Kasumi-1 (cell line): ENCODE data around the gene ENOX1.

ENCODE experiments used
- DNase-seq, 2 experiments: peaks; one replicate each; lab custom pipeline; 2025; lab: John Stamatoyannopoulos, UW

The ENOX1 gene

GRCh38 chr13:43546251-43546650 lies 240.5 kb downstream of the ENOX1 start:
- no peak for DNase-seq

- DNase-seq, result no peak
Observed at GRCh38 chr13:43545317-43545874, 241.4 kb downstream of the ENOX1 start.

GRCh38 chr13:43544631-43545030 lies 242.1 kb downstream of the ENOX1 start:
- no peak for DNase-seq

- DNase-seq, result no peak
Observed at GRCh38 chr13:43544011-43544410, 242.8 kb downstream of the ENOX1 start.

- DNase-seq, result no peak
Observed at GRCh38 chr13:43543331-43543730, 243.4 kb downstream of the ENOX1 start.

- DNase-seq, result no peak
Observed at GRCh38 chr13:43537124-43537523, 249.6 kb downstream of the ENOX1 start.

GRCh38 chr13:43529796-43530195 lies 257.0 kb downstream of the ENOX1 start:
- no peak for DNase-seq

- DNase-seq, result no peak
Observed at GRCh38 chr13:43528992-43529391, 257.8 kb downstream of the ENOX1 start.

- no peak for DNase-seq
Observed at GRCh38 chr13:43522788-43523187, 264.0 kb downstream of the ENOX1 start.

GRCh38 chr13:43520351-43520750 lies 266.4 kb downstream of the ENOX1 start:
- DNase-seq, result no peak

- no peak for DNase-seq
Observed at GRCh38 chr13:43518833-43519232, 267.9 kb downstream of the ENOX1 start.

- no peak for DNase-seq
Observed at GRCh38 chr13:43516401-43516833, 270.4 kb downstream of the ENOX1 start.

GRCh38 chr13:43515531-43515930 lies 271.2 kb downstream of the ENOX1 start:
- no peak for DNase-seq

GRCh38 chr13:43514311-43514710 lies 272.5 kb downstream of the ENOX1 start:
- no peak for DNase-seq

- no peak for DNase-seq
Observed at GRCh38 chr13:43512221-43512620, 274.6 kb downstream of the ENOX1 start.

GRCh38 chr13:43510956-43511901 lies 275.5 kb downstream of the ENOX1 start:
- DNase-seq, result no peak

- DNase-seq, result no peak
Observed at GRCh38 chr13:43495732-43496131, 291.0 kb downstream of the ENOX1 start.

GRCh38 chr13:43494206-43494605 lies 292.6 kb downstream of the ENOX1 start:
- no peak for DNase-seq

- DNase-seq, result no peak
Observed at GRCh38 chr13:43493496-43494000, 293.2 kb downstream of the ENOX1 start.

GRCh38 chr13:43492745-43493144 lies 294.0 kb downstream of the ENOX1 start:
- no peak for DNase-seq

- no peak for DNase-seq
Observed at GRCh38 chr13:43492311-43492710, 294.5 kb downstream of the ENOX1 start.

- DNase-seq, result no peak
Observed at GRCh38 chr13:43489233-43489632, 297.5 kb downstream of the ENOX1 start.

- DNase-seq, result no peak
Observed at GRCh38 chr13:43487885-43488284, 298.9 kb downstream of the ENOX1 start.
